NCI-H1436 treated with DMSO at 0.1 percent for 48 hours (cell line): ENCODE results near the gene DIP2C.
"Not testable (repeated sequence)": the region's sequence is repeated elsewhere in the genome, so short reads cannot be mapped to it uniquely, and the experiment has no call there.

ENCODE experiments used
- DNase-seq: peaks from one replicate; lab custom pipeline; 2025; lab: John Stamatoyannopoulos, UW

The DIP2C gene

DNA sequence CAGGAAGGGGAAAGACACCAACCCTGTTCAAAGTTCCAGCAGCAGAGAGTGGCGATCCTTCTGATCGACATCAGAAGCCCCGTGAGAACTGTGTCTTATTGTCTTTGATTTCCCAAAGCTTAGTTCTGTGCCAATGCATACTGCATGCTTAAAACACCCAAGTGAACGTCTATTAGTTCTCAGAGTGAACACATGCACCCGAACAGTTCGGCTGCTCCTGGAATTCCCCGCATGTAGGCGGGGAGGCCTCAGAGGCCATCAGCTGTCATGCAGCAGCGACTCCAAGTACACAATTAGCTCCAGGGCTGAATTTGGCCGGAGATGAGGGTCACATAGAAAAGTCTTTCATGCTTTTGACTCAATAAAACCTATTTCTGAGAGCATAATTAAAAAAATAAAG lies 277.4 kb downstream of the DIP2C start:
- DNase-seq: no peak

DNA sequence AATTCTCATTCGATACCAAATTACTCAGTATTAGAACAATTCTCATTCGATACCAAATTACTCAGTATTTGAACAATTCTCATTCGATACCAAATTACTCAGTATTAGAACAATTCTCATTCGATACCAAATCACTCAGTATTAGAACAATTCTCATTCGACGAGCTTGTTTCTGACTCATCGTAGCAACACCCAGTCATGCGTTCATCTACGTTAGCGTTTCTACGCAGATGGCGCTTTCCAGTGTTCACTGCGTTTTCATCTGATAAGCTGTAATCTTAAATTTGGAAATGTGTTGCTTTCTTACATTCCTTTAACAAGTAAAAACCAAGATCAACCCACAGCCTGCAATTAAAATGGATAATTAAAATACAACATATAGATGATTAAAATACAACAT lies 277.9 kb downstream of the DIP2C start:
- DNase-seq: no peak

DNA sequence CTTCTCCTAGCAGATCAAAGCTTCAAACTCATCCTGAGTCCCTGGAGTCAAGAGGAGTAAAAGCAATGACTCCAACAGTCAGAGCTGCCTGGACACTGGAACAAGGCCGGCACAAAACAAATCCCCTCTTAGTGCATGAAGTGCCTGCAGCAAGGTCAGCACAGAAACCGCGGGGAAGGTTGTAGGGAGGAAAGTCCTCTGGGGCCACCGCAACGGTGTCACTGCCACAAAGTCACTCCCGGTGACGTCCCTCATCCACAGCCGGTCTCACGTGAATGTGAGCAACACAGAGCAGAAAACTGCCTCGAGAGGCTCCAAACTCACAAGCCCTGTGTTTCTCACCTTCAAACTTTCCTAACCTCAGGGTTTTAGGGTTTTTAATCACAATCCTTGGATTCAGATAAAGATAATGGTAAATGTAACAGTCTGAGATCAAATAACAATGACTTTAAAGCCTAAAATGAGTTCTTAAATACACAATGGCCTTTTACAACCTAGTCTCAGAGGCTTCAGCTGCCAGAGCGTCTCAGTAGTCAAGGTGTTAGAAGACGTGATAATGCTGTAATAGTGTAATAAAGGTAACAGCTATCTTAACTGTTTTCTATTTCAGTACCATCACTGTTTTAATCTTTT lies 279.9 kb downstream of the DIP2C start:
- DNase-seq: no peak

DNA sequence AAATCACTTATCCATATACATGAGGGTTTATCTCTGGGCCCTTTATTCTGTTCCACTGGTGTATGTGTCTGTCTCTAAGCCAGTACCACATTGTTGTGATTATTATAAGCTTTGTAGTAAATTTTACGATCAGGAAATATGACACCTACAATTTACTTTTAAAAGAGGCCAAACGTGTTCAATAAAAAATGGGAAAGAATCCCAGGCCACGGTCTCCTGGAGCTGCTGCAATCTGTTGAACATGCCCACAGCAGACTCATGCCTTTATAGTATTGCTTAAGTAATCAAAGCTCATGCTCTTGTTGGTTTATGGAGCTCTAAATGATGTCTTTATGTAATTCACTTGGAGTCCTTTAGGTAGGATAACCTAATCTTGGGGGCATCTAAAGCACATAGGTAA lies 281.2 kb downstream of the DIP2C start:
- DNase-seq: no peak

DNA sequence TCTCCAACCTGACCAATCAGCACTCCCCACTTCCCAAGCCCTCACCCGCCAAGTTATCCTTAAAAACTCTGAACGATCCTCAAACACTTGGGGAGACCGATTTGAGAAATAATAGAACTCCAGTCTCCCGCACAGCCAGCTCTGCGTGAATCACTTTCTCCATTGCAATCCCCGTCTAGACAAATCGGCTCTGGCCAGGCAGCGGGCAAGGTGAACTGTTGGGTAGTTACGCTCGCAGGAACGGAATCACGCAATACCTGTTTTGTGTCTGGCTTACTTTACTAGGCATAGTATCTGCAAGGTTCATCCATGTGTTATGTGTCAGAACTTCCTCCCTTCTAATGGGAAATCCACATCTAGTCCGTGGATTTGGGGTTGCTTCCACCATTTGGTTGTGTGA lies 282.5 kb downstream of the DIP2C start:
- no peak for DNase-seq

DNA sequence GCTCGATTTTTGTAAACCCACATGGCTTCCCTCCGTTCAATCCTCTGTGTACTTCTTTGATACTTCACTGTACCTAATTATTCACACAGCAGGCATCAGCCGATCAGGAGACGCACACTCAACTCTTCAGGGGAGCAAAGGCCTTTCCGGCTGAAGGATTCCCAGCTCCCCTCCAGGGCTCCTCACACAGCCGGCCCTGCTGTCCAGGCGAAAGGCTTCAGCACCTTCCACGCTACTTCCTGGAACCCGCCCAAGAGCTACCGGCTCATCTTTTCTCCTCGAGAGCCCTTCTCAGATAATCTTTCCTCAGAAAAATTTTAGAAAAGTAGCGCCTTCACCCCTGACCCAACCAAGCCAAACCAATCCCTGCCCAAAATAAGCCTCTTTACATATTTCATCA lies 283.8 kb downstream of the DIP2C start:
- no peak for DNase-seq

DNA sequence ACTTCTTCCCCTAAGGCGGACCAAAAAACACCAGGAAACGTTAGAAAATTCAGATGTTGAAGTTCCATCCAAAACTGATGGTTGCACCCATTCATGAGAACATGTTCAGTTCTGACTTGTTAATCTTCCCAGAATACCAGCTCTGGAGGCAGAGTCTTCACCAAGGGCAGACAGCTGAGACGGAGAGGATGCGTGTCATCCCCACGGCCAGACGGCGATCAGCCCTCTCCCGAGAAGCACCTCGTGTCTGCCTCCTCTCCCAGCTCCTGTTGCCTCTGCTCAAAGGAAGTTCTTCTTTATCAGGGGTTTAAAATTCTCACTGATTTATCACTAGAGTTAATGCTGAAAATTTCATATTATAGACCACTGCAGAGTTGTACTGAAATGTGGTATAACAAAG lies 284.5 kb downstream of the DIP2C start:
- no peak for DNase-seq

DNA sequence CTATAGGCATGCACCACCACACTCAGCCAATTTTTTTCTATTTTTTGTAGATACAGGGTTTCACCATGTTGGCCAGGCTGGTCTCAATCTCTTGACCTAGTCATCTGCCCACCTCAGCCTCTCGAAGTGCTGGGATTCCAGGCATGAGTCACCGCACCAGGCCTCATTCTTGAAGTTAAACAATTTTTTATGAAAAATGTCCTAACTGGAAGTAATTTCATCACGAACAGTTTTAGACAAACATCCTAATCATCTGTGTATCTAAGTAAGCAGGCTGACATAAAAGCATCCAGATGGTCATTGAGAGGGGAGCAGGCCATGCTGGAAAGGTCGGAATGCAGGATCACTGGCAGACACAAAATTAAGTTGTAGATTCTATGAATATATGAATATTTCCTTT lies 285.1 kb downstream of the DIP2C start:
- no peak for DNase-seq

DNA sequence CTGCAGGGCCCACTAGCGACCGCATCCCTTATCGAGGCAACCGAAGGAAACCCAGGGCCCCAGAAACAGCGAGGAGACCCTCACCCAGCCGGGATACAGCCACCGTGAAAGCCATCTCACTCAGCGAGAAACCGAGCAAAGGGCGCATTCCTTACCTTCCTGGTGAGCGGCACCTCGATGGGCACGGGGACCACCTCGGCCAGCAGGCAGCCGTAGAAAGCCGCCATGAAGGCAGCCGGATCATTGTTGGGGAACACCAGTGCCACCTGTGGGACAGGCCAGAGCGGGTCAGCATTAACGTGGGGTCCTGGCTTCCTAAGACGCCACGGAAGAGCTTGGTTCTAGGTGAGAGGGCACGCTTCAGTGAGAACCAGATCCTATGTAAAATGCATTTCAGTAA lies 290.5 kb downstream of the DIP2C start:
- DNase-seq: no peak

DNA sequence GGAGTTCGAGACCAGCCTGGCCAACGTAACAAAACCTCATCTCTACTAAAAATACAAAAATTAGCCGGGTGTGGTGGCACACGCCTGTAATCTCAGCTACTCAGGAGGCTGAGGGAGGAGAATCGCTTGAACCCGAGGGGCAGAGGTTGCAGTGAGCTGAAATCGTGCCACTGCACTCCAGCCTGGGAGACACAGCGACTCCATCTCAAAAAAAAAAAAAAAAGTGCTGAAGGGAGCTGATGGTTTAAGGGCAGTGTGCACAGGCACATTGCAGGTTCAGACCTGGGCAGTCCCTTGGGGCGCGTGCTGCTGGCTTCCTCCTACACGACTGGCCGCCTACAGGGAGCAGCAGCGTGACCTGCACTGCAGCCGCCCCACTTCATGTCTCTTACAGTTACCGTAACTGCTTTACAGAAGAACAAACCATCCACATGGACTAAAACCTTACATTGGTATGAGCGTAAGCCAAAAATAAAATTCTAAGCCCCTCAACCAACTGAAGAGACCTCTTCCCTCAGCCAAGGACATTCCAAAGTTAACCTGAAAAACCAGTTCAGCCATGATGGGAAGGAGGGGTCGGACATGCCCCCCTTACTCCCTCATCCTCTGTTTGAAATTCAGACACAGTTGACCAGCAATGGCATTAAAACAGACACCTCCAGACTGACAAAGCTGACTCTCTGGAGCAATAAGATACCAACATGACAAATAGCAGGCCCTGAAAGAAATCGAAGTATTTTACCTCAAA lies 292.0 kb downstream of the DIP2C start:
- DNase-seq: no peak

DNA sequence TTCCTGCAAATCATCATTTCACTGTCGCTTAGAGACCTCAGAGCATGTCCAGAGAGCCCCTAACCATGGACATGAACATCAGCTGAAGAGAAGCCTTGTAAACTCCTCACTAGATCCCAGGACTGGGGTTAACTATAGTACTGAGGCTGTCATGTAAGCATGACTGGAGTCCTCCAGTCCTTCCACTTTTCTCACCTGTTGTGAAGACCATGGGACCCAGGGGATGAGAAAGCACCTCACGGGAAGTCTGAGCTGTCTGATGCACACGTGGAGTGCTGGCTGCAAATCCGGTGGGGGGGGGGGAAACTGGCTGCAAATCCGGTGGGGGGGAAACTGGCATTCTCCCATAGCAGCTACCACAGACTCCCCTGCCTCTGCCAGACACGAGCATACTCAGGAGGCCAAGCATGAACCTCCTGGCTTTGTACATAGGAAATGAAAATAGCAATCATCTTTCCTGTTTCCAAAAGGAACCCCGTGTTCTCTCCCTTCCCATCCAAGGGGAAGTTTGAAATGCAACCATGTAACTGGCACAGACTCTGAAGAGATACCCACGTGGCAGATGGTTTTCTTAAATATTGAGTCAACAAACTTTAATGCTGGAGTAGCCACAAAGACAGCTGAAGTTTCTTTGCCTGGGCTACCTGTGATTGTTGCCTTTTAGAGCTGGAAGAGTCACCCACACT lies 292.8 kb downstream of the DIP2C start:
- no peak for DNase-seq

DNA sequence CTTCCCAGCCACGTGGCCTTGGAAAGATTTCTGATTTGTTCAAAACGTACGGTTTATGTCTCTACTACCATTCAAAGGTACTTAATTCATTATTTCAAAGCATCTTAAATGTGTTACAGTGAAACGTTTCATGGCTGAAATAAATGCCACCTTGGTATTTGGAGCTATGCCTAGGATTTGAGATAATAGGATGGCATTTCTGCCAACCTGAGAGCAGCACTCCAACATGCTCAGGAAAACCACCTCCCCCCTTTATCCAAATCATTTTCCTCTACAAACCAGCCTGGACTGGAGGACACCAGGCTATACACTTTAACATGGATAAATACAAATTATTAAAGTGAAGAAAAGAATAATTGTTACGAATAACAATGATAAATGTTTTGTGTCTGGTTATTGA lies 293.4 kb downstream of the DIP2C start:
- no peak for DNase-seq

DNA sequence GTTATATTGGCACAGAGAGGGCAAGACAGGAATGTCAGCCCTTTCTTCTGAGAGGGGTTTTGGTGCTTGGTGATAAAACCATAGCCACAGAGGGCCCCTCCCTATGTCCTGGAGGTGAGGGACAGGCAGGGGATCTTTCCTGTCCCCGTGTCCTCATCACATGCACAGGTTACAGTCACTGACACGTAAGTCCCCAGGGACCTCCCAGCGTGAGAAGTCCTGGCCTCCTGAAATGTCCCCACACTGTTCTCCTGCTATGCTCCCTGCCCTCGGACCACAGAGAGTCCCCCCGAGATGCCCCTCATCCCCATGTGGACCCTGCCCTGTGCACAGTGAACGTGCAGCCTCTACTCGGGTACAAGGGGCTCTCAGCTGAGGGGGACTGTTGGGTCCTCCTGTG lies 293.8 kb downstream of the DIP2C start:
- DNase-seq: no peak

DNA sequence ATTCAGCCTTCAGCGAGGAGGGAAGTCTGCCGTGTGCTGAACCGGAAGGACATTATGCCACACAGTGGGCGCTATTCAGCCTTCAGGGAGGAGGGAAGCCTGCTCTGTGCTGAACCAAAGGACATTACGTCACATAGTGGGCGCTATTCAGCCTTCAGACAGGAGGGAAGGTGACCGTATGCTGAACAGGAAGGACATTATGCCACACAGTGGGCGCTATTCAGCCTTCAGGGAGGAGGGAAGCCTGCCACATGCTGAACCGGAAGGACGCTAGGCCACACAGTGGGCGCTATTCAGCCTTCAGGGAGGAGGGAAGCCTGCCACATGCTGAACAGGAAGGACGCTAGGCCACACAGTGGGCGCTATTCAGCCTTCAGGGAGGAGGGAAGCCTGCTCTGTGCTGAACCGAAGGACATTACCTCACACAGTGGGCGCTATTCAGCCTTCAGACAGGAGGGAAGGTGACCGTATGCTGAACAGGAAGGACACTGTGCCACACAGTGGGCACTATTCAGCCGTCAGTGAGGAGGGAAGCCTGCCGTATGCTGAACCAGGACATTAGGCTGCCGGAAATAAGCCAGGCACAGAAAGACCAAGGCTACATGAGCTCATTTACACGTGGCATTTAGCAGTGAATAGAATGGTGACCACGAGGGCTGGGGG lies 294.9 kb downstream of the DIP2C start:
- not testable (repeated sequence) for DNase-seq

DNA sequence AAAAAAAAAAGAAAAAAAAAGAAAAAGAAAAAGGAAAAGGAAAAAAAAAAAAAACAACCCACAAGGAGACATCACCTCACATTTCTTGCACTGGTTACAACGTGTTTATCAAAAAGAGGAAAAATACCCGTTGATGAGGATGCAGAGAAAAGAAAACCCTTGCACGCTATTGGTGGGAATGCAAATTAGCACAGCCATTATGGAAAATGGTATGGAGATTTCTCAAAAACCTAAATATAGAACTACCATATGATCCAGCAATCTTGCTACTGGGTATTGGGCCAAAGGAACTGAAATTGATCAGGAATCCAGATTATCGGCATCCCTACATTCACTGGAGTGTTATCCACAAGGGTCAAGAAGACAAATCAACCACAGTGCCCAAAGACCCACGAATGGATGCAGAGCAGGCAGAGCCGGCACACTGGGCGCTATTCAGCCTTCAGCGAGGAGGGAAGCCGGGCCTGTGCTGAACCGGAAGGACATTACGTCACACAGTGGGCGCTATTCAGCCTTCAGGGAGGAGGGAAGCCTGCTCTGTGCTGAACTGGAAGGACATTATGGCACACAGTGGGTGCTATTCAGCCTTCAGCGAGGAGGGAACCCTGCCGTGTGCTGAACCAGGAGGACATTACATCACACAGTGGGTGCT lies 295.6 kb downstream of the DIP2C start:
- no peak for DNase-seq

DNA sequence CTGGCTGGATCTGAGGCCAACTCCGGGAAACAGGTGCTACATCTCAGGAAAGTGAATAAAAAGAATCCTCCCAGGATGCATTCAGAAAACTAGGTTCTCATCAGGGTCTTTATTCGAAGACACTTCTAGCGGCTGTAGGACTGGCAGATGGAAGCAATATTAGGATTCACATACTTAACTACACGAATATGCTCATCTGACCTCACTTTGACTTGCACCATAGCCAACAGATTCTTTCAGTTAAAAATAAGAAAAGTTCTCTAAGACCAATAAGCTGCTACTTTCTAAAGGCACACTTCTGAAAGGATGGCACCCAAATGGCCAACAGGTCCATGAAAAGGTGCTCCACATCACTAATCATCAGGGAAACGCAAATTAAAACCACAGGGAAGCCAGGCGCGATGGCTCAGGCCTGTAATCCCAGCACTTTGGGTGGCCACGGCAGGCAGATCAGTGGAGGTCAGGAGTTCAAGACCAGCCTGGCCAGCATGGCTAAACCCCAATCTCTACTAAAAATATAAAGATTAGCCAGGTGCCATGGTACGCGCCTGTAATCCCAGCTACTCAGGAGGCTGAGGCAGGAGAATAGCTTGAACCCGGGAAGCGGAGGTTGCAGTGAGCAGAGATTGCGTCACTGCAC lies 296.2 kb downstream of the DIP2C start:
- no peak for DNase-seq

DNA sequence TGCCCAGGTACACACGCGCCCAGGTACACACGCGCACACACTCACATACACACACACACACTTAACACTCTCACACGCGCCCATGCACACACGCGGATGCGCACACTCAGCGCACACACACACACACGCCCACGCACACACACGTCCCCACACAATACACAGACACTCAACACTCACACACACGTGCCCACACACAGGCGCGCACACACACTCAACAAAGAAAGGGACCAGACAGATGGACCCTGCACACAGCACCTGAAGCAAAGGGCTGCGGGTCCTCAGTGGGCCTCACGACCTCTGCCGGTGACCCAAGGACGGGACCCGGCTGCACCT lies 296.8 kb downstream of the DIP2C start:
- no peak for DNase-seq

DNA sequence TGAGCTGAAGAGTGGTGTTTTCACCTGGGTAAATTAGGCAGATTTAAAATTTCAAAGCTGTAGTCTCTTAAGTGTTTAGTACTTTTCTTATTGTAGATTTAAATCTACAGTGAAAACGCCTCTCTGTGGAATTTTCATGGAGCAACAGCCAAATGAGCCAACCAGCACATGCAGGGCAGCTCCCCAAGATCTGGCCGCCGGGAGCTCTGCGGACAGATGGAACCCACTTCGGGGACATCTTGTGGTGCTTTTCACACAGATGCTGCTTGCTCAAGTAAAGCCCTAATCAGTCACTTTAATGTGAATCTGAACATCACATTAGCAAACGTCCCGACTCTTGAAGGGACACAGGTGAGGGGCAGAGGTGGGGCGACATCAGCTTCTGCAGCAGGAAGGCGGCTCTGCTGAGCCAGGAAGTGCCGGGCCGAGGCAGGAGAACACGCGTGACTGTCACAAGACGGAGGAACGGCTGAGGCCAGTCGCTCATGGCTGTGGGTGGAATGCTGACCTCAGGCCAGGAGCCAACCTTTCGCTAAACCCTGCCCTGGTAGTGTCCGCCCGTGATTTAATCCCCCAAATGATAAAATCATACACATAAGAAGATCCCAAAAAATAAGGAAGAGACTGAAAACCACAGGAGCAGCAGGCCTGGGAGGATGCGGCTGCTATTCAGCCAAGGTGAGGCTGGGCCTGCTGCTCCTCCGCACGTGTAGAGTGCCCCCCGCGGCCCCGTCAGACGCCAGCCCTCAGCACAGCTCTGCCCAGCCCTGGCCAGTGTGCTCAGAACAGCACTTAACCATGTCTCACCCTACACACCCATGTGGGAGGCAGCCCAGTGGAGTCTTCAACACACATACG lies 297.4 kb downstream of the DIP2C start:
- no peak for DNase-seq

DNA sequence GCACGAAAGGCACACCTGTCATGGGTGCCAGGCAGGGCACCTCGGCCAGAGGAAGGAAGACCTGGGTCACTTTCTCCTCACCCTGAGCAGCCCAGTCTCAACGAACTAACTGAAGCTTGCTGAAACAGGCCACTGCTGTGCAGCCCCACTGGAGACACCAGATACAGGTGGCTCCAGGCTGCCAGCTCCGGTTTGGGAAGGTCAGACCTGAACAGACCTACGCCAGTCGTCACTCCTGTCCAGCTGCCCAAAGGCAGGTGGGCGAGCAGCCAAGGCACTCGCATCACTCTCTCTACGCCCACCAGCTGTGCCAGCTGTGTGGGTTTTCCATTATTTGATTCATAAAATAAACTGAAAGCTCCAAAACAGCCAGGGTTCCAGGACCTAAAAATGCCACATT lies 298.2 kb downstream of the DIP2C start:
- DNase-seq: no peak

DNA sequence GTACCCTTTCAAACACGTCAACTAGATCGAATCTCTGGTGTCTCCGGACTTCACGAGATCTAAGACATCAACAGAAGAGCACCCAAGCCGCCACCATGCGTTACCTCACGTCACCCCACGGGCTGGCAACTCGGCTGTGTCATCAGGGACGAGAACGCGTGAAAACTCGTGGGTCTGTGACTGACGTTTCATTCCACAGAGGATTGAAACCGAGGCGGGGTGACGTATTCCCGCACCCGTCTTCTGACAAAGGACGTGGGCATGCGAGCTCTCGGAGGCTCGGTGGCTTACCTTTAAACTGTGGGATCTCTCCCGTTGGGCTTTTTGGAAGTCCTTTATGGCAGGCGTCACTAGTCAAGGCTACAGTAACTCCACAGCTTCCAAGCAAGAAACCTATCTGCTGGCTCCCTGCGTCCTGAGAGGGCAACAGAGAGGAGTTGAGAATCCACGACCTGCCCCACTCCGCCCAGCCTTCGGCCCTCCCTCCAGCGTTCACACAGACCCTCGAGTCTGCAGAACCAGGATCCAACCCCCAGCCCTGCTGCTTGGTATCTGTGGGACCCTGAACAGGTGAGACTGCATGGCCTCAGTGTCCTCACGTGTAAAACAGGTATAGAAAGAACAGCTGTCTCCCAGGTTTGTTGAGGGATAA lies 298.9 kb downstream of the DIP2C start:
- no peak for DNase-seq
